ENCODE results near the gene TENT5A. TPM values are rescaled to one million over a fixed set of nuclear protein-coding genes. Genes with fewer than 3 reads are reported as not detected.

TENT5A gene
- total RNA-seq, 1 donor from 2014 or later: 27.9 TPM

DNA sequence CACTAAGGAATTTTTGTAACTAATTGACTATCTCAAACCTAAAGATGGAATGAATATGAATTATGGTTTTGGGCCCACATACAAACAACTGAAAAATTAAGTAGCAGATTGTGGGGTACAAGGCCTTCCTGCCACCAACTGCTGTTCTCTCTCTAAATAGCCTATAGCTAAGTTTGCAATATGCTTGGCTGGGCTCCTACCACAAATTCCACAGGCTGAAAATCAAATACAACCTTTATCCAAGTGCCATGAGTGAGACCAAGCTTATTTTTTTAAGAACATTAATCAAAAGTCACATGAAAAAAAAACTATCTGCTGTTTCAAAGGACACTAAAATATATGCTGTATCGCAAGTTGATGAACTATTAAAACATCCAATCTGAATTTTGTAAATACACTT, 52.1 kb downstream of the TENT5A start:
- DNase-seq (ENCODE audit: low spot score): no peak
- Mint-ChIP-seq H3K4me3 (ENCODE audit: unreplicated experiment) (no peak overlapping the region), H3K36me3 (ENCODE audit: low read depth) (no peaks in the 10 kb centered on the region), H3K4me1 (ENCODE audit: low read depth) (peaks cover 27% of the 10 kb centered on the region), H3K27ac (ENCODE audit: unreplicated experiment) (peak overlapping the region; percentile 25), H3K27me3 (ENCODE audit: low read depth) (no peaks in the 10 kb centered on the region), H3K9me3 (ENCODE audit: low read depth) (no peaks in the 10 kb centered on the region)
- TF ChIP-seq, protein P1, sequence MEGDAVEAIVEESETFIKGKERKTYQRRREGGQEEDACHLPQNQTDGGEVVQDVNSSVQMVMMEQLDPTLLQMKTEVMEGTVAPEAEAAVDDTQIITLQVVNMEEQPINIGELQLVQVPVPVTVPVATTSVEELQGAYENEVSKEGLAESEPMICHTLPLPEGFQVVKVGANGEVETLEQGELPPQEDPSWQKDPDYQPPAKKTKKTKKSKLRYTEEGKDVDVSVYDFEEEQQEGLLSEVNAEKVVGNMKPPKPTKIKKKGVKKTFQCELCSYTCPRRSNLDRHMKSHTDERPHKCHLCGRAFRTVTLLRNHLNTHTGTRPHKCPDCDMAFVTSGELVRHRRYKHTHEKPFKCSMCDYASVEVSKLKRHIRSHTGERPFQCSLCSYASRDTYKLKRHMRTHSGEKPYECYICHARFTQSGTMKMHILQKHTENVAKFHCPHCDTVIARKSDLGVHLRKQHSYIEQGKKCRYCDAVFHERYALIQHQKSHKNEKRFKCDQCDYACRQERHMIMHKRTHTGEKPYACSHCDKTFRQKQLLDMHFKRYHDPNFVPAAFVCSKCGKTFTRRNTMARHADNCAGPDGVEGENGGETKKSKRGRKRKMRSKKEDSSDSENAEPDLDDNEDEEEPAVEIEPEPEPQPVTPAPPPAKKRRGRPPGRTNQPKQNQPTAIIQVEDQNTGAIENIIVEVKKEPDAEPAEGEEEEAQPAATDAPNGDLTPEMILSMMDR (IDR thresholded peaks at IDR 0.05): no peak

DNA sequence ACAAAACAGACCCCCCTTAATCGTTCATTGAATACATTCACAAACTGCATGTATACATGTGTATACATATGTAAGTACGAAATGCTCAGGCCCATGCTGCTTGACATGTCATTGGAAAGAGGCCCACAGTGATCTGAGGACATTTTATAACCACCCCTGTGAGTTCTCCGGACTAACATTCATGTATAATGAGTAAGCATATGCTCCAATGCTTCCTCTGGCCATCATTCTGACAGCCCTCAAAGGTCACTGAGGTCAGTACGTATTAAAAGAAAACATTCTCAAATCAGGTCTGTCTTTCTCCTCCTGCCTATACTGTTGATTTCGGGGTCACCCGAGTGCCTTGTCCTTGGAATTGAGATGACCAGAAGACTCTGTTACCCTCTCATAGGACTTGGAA, 54.9 kb downstream of the TENT5A start:
- Mint-ChIP-seq H3K4me3 (ENCODE audit: unreplicated experiment) (no peak overlapping the region), H3K27me3 (ENCODE audit: low read depth) (no peaks in the 10 kb centered on the region), H3K27ac (ENCODE audit: unreplicated experiment) (no peak overlapping the region), H3K9me3 (ENCODE audit: low read depth) (no peaks in the 10 kb centered on the region), H3K36me3 (ENCODE audit: low read depth) (no peaks in the 10 kb centered on the region), H3K4me1 (ENCODE audit: low read depth) (peaks cover 20% of the 10 kb centered on the region)
- no peak for DNase-seq (ENCODE audit: low spot score)
- TF ChIP-seq, protein P1 (IDR thresholded peaks at IDR 0.05): no peak

DNA sequence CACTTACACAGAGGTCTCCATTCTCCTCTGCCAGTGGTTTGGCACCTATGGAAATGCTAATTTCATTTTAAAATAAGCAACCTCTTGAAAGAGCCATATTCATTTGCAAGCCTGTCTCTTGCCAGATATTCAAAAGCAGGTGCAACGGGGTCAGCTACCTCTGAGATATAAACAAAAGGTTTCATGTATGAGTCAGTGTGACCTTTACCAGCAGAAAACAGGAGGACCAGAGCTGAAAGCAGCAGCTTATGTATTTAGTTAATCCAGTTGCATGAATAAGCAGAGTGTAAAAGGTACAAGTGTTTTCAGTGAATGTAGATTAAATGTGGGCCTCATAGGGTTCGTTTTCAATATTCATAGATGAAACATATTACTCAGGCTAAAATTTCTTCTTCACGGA, 56.0 kb downstream of the TENT5A start:
- no peak for DNase-seq (ENCODE audit: low spot score)
- no peak overlapping the region for H3K27ac Mint-ChIP-seq (ENCODE audit: unreplicated experiment)
- no peaks in the 10 kb centered on the region for H3K9me3 Mint-ChIP-seq (ENCODE audit: low read depth)
- H3K4me1 Mint-ChIP-seq (ENCODE audit: low read depth): peaks cover 19% of the 10 kb centered on the region
- TF ChIP-seq, protein P1 (IDR thresholded peaks at IDR 0.05): no peak
- H3K36me3 Mint-ChIP-seq (ENCODE audit: low read depth): no peaks in the 10 kb centered on the region
- no peak overlapping the region for H3K4me3 Mint-ChIP-seq (ENCODE audit: unreplicated experiment)
- H3K27me3 Mint-ChIP-seq (ENCODE audit: low read depth): no peaks in the 10 kb centered on the region
